Right lobe of liver (tissue), 6 donors: ENCODE results near the gene EIPR1. TPM values are rescaled to one million over a fixed set of nuclear protein-coding genes. Genes with fewer than 3 reads are reported as not detected.

Experiments
- ATAC-seq, 4 donors: fragments of 200-7000 bp; cut with Tn5 transposase; one replicate each; pipeline ENCODE4 v1.9.1; 2020; ENCODE audit warnings: mild to moderate bottlenecking in 4 of 4, moderate library complexity in 4 of 4
- DNase-seq, 3 donors: peaks; one replicate each; pipeline ENCODE4 v3.0.0-alpha.2; 2020
- H3K27ac ChIP-seq, 3 donors: fragments of 200-600 bp; one replicate each; pipeline ENCODE4 v1.8.0; 2022
- H3K27me3 ChIP-seq, 2 donors: fragments of 200-600 bp; one replicate each; pipeline ENCODE4 v1.8.0; 2022
- H3K36me3 ChIP-seq, 4 donors: fragments of 200-600 bp; sonication (generic) in 1 of 4; one replicate each; pipeline versions ENCODE4 v1.5.1 to v1.8.0; 2017 to 2022; ENCODE audit warnings: control low read depth in 1 of 4
- H3K4me1 ChIP-seq, 4 donors: fragments of 200-600 bp; sonication (generic) in 1 of 4; one replicate each; pipeline versions ENCODE4 v1.5.1 to v1.8.0; 2017 to 2022; ENCODE audit warnings: control low read depth in 1 of 4
- H3K4me3 ChIP-seq, 3 donors: fragments of 200-600 bp; one replicate each; pipeline ENCODE4 v1.8.0; 2022
- H3K9me3 ChIP-seq, 4 donors: fragments of 200-600 bp; sonication (generic) in 1 of 4; one replicate each; pipeline versions ENCODE4 v1.5.1 to v1.8.0; 2017 to 2022; ENCODE audit warnings: control low read depth in 1 of 4
- CTCF ChIP-seq, 4 donors: fragments of 200-600 bp in 3 of 4; fragments of 450-650 bp in 1 of 4; IDR thresholded peaks; one replicate each; pipeline versions ENCODE4 v1.5.1 to v1.8.0; 2016 to 2022; ENCODE audit warnings: antibody characterized with exemption in 4 of 4, mild to moderate bottlenecking in 2 of 4
- POLR2A ChIP-seq: fragments of 450-650 bp; IDR thresholded peaks from one replicate; pipeline ENCODE4 v1.6.1; 2017; ENCODE audit warnings: antibody characterized with exemption, mild to moderate bottlenecking
- WGBS: methylation state at CpG from one replicate; pipeline ENCODE4 v1.1.6; 2018; ENCODE audit warnings: low coverage, low lambda C conversion rate; ENCODE audit not compliant: insufficient coverage; ENCODE audit errors: missing lambda C conversion rate; 5-methylcytosine and 5-hydroxymethylcytosine counted together
- intact Hi-C, 2 donors: fragments of 100-400 bp; cut with DNase I; formaldehyde crosslinking; loops; one replicate each; pipeline versions ENCODE4 v1.11.2 to v1.14.1; 2022
- total RNA-seq, 6 experiments: library from RNA; depleted of rRNA in 2 of 6; stranded (reverse); fragments of >200 nt in 2 of 6; fragmentation: NEBNext Ultra II Directional in 3 of 6; extraction: Animal tissue kit (Norgen Biotek cat#: 25700) in 3 of 6; gene quantifications; one replicate each; pipeline versions ENCODE4 v1.1.0 to v1.2.4, GENCODE V29; 2016 to 2023
- donor health status: DM: no; HTN: yes; CAD: no.
- donor health status: DM: no; HTN: no; CAD: no.
- donor health status: DM: no; HTN: no; CAD: no.
- donor health status: DM: no; HTN: yes; CAD: no.
- donor health status: DM: no; HTN: yes; CAD: no.

Gene EIPR1
- total RNA-seq, 6 experiments from 2014 or later, result 6.8 to 40.6 (median 11.6) TPM

- H3K36me3 ChIP-seq, result no peaks in the 10 kb centered on the region
- peak overlapping the region; percentile 52 to 78 (median 70) for H3K27ac ChIP-seq
- H3K9me3 ChIP-seq, result no peaks in the 10 kb centered on the region
- WGBS, result 20% methylated on average over 9 of the region's 25 CpGs
- intact Hi-C loops, result no loop called here
- no peaks in the 10 kb centered on the region for H3K27me3 ChIP-seq
- ATAC-seq (peak; percentile 77 to 89 (median 84)), DNase-seq (peak; percentile 50 to 82 (median 81))
- peak overlapping the region; percentile 14 to 50 (median 42) for H3K4me3 ChIP-seq
- no peak for TF ChIP-seq CTCF (IDR thresholded peaks at IDR 0.05)
- H3K4me1 ChIP-seq, result peaks cover 0 to 17% (median 5%) of the 10 kb centered on the region in 4 donors
These were observed 74.7 kb downstream of the EIPR1 start for GRCh38 chr2:3302751-3303582.

GRCh38 chr2:3302421-3302750, 75.2 kb downstream of the EIPR1 start:
- ATAC-seq, result peak in 1 of 4 donors; percentile 17
- no peak for DNase-seq
- no peaks in the 10 kb centered on the region for H3K36me3 ChIP-seq
- peak overlapping the region in 1 of 3 donors; percentile 50 for H3K4me3 ChIP-seq
- peak overlapping the region in 1 of 3 donors; percentile 78 for H3K27ac ChIP-seq
- H3K27me3 ChIP-seq, result no peaks in the 10 kb centered on the region
- intact Hi-C loops, result no loop called here
- WGBS, result 71% methylated on average over 1 of the region's 10 CpGs
- peaks cover 0 to 17% (median 5%) of the 10 kb centered on the region in 4 donors for H3K4me1 ChIP-seq
- no peaks in the 10 kb centered on the region for H3K9me3 ChIP-seq
- TF ChIP-seq POLR2A (no peak), CTCF (IDR thresholded peaks at IDR 0.05) (no peak)

- no peak for TF ChIP-seq POLR2A
- TF ChIP-seq CTCF (IDR thresholded peaks at IDR 0.05), result no peak
- Histone ChIP-seq H3K36me3 (no peaks in the 10 kb centered on the region), H3K4me1 (peaks cover 0 to 10% (median 5%) of the 10 kb centered on the region in 4 donors), H3K9me3 (no peaks in the 10 kb centered on the region), H3K27me3 (no peaks in the 10 kb centered on the region), H3K27ac (no peak overlapping the region), H3K4me3 (no peak overlapping the region)
- DNase-seq (peak in 1 of 3 donors; percentile 2), ATAC-seq (no peak)
- WGBS, result 84% methylated on average over 6 of the region's 6 CpGs
- intact Hi-C loops, result no loop called here
These were observed 76.6 kb downstream of the EIPR1 start for GRCh38 chr2:3301001-3301400.

GRCh38 chr2:3300224-3300995, 77.2 kb downstream of the EIPR1 start:
- Histone ChIP-seq H3K4me1 (peaks cover 0 to 10% (median 5%) of the 10 kb centered on the region in 4 donors), H3K4me3 (no peak overlapping the region), H3K27me3 (no peaks in the 10 kb centered on the region), H3K27ac (no peak overlapping the region), H3K9me3 (no peaks in the 10 kb centered on the region), H3K36me3 (no peaks in the 10 kb centered on the region)
- DNase-seq (peak in 1 of 3 donors; percentile 25), ATAC-seq (no peak)
- TF ChIP-seq CTCF (IDR thresholded peaks at IDR 0.05) (no peak), POLR2A (no peak)
- intact Hi-C loops, result no loop called here
- 91% methylated on average over 14 of the region's 14 CpGs for WGBS
